Upper lobe of left lung (tissue), 4 donors: ENCODE data around the gene SLC7A6OS.

Experiments
- CTCF ChIP-seq, 6 experiments: fragments of 450-650 bp in 4 of 6; fragments of 200-600 bp in 2 of 6; sonication (generic) in 2 of 6; IDR thresholded peaks; one replicate each; pipeline ENCODE4 v1.5.1; 2016 to 2019; ENCODE audit warnings: antibody characterized with exemption in 6 of 6
- POLR2AphosphoS5 ChIP-seq, 2 donors: sonication (generic); formaldehyde crosslinking; IDR thresholded peaks; one replicate each; pipeline ENCODE4 v1.5.1; 2017; ENCODE audit warnings: antibody characterized with exemption in 2 of 2

- no peak for TF ChIP-seq CTCF (IDR thresholded peaks at IDR 0.05)
- TF ChIP-seq POLR2AphosphoS5 (IDR thresholded peaks at IDR 0.05), result no peak
Observed at GRCh38 chr16:68357923-68358322, 47.2 kb upstream of the SLC7A6OS start.
